ENCODE data around the gene TFDP2. TPM values are rescaled to one million over a fixed set of nuclear protein-coding genes. Genes with fewer than 3 reads are reported as not detected.

Gene TFDP2
- total RNA-seq, 1 experiment from 2014 or later, result 48.2 TPM

DNA sequence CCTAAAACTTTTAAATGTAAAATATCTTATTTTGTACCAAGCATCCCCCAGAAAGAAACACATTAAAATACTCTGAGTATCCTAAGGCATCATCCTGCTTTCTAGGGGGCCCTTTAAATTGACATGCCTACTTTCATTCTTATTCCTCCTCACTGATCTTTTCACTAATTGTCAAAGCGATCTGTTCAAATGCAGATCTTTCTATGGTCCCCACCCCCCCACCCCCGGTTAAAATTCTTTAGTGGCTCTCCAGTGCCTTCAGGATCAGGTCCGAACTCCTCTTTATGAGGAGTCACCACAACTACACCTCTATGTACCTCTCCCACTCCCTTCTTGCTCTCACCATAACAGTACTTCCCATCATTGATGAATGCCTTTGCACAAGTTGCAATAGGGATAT, 19.2 kb upstream of the TFDP2 start:
- Histone ChIP-seq H2AFZ (no peak overlapping the region), H3K36me3 (ENCODE audit: low read depth) (no peaks in the 10 kb centered on the region), H3F3A (ENCODE audit: insufficient read depth, low read depth) (no peaks in the 10 kb centered on the region), H3K79me2 (ENCODE audit: low read depth) (no peaks in the 10 kb centered on the region), H3K4me1 (replicated peaks; ENCODE audit: insufficient read depth) (no peaks in the 10 kb centered on the region), H3K9me3 (ENCODE audit: insufficient read depth, low read depth) (no peaks in the 10 kb centered on the region), H4K20me1 (ENCODE audit: insufficient read depth) (no peaks in the 10 kb centered on the region), H3K4me2 (no peak overlapping the region), H3K27ac (no peak overlapping the region), H3K4me3 (no peak overlapping the region), H3K27me3 (ENCODE audit: insufficient read depth, low read depth) (no peaks in the 10 kb centered on the region), H3K9me2 (ENCODE audit: insufficient read depth) (no peaks in the 10 kb centered on the region)
- intact Hi-C loops (cut with micrococcal nuclease; ENCODE audit: unreplicated experiment), result no loop called here
- CTCF ChIA-PET, result no interaction called here
- BruUV-seq (replicated peaks), result no TSS peak
- POLR2A ChIA-PET (ENCODE audit: unreplicated experiment), result interaction anchor here (0.7 kb wide), 1 partner anchor 396 kb away, joined by 4 read pairs; no protein-coding TSS in a partner anchor
- DNase-seq, result no peak
- TF ChIP-seq EZH2 (IDR thresholded peaks at IDR 0.05; ENCODE audit: low read depth), result no peak
- TF ChIP-seq, protein P1, sequence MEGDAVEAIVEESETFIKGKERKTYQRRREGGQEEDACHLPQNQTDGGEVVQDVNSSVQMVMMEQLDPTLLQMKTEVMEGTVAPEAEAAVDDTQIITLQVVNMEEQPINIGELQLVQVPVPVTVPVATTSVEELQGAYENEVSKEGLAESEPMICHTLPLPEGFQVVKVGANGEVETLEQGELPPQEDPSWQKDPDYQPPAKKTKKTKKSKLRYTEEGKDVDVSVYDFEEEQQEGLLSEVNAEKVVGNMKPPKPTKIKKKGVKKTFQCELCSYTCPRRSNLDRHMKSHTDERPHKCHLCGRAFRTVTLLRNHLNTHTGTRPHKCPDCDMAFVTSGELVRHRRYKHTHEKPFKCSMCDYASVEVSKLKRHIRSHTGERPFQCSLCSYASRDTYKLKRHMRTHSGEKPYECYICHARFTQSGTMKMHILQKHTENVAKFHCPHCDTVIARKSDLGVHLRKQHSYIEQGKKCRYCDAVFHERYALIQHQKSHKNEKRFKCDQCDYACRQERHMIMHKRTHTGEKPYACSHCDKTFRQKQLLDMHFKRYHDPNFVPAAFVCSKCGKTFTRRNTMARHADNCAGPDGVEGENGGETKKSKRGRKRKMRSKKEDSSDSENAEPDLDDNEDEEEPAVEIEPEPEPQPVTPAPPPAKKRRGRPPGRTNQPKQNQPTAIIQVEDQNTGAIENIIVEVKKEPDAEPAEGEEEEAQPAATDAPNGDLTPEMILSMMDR (conservative IDR thresholded peaks at IDR 0.05), result no peak

DNA sequence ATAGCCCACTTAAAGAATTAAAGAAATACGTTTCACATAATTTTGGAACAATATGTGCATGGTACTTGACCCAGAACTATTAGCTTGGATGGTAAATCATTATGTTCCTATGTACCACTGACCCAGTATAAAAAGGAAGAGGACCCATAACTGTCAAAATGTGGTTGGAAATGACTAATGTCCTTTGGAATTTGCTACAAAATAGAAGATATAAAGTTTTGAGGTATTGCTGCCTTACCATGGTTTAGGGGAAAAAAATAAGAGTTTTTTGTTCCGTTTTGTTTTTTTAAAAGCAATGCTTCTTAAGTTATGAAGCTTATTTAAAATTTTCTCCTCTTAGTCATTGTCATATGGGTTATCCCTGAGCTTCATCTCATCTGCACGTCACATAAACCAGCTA, 15.8 kb upstream of the TFDP2 start:
- no peak overlapping the region for H3K27ac ChIP-seq
- H3K79me2 ChIP-seq (ENCODE audit: low read depth), result no peaks in the 10 kb centered on the region
- BruUV-seq (replicated peaks), result no TSS peak
- H3K36me3 ChIP-seq (ENCODE audit: low read depth), result no peaks in the 10 kb centered on the region
- H4K20me1 ChIP-seq (ENCODE audit: insufficient read depth), result no peaks in the 10 kb centered on the region
- no peaks in the 10 kb centered on the region for H3K9me3 ChIP-seq (ENCODE audit: insufficient read depth, low read depth)
- POLR2A ChIA-PET (ENCODE audit: unreplicated experiment), result no interaction called here
- TF ChIP-seq EZH2 (IDR thresholded peaks at IDR 0.05; ENCODE audit: low read depth), result no peak
- TF ChIP-seq, protein P1 (conservative IDR thresholded peaks at IDR 0.05), result no peak
- CTCF ChIA-PET, result no interaction called here
- H3K4me3 ChIP-seq, result no peak overlapping the region
- DNase-seq, result no peak
- no peaks in the 10 kb centered on the region for H3K4me1 ChIP-seq (replicated peaks; ENCODE audit: insufficient read depth)
- H3K9me2 ChIP-seq (ENCODE audit: insufficient read depth), result no peaks in the 10 kb centered on the region
- no peaks in the 10 kb centered on the region for H3K27me3 ChIP-seq (ENCODE audit: insufficient read depth, low read depth)
- intact Hi-C loops (cut with micrococcal nuclease; ENCODE audit: unreplicated experiment), result no loop called here
- no peaks in the 10 kb centered on the region for H3F3A ChIP-seq (ENCODE audit: insufficient read depth, low read depth)
- no peak overlapping the region for H2AFZ ChIP-seq
- H3K4me2 ChIP-seq, result no peak overlapping the region

- H3K4me2 ChIP-seq, result no peak overlapping the region
- no peaks in the 10 kb centered on the region for H3K36me3 ChIP-seq (ENCODE audit: low read depth)
- no peak overlapping the region for H2AFZ ChIP-seq
- H3K79me2 ChIP-seq (ENCODE audit: low read depth), result no peaks in the 10 kb centered on the region
- BruUV-seq (replicated peaks), result no TSS peak
- H3K9me2 ChIP-seq (ENCODE audit: insufficient read depth), result no peaks in the 10 kb centered on the region
- no peak overlapping the region for H3K4me3 ChIP-seq
- no peaks in the 10 kb centered on the region for H3K27me3 ChIP-seq (ENCODE audit: insufficient read depth, low read depth)
- no peaks in the 10 kb centered on the region for H4K20me1 ChIP-seq (ENCODE audit: insufficient read depth)
- TF ChIP-seq, protein P1 (conservative IDR thresholded peaks at IDR 0.05), result no peak
- TF ChIP-seq EZH2 (IDR thresholded peaks at IDR 0.05; ENCODE audit: low read depth), result no peak
- H3K9me3 ChIP-seq (ENCODE audit: insufficient read depth, low read depth), result no peaks in the 10 kb centered on the region
- ChIA-PET CTCF (no interaction called here), POLR2A (ENCODE audit: unreplicated experiment) (no interaction called here)
- H3K27ac ChIP-seq, result no peak overlapping the region
- no peak for DNase-seq
- intact Hi-C loops (cut with micrococcal nuclease; ENCODE audit: unreplicated experiment), result no loop called here
- no peaks in the 10 kb centered on the region for H3K4me1 ChIP-seq (replicated peaks; ENCODE audit: insufficient read depth)
- H3F3A ChIP-seq (ENCODE audit: insufficient read depth, low read depth), result no peaks in the 10 kb centered on the region
These were observed 9.9 kb upstream of the TFDP2 start for GRCh38 chr3:142159083-142159740.
